Activated B cell treated with CpG ODN at 0.5 μM for 24 hours (primary cell): ENCODE measurements around the gene DKK3. TPM values are rescaled to one million over a fixed set of nuclear protein-coding genes. Genes with fewer than 3 reads are reported as not detected.

Experiments
- ATAC-seq: fragments of 200-7000 bp; cut with Tn5 transposase; one replicate; pipeline ENCODE4 v1.10.0; 2021; ENCODE audit warnings: low read depth, mild to moderate bottlenecking, moderate library complexity
- CTCF ChIA-PET: fragments of 350-600 bp; sonication (Branson Sonifier 250); formaldehyde crosslinking; loops from one replicate; lab custom pipeline; 2021; ENCODE audit warnings: antibody characterized with exemption; lab: Charles Lee
- POLR2A ChIA-PET: fragments of 350-600 bp; sonication (Branson Sonifier 250); formaldehyde crosslinking; loops from one replicate; lab custom pipeline; 2021; ENCODE audit warnings: antibody characterized with exemption; lab: Charles Lee
- DNase-seq: peaks from one replicate; pipeline ENCODE4 v3.0.0; 2022
- H3K27ac Mint-ChIP-seq: one replicate; pipeline ENCODE4 v1.8.0; 2020; ENCODE audit warnings: mixed read lengths
- H3K27me3 Mint-ChIP-seq: one replicate; pipeline ENCODE4 v1.8.0; 2021; ENCODE audit warnings: mixed read lengths
- H3K36me3 Mint-ChIP-seq: one replicate; pipeline ENCODE4 v1.8.0; 2021; ENCODE audit warnings: low read depth, mixed read lengths
- H3K4me1 Mint-ChIP-seq: one replicate; pipeline ENCODE4 v1.8.0; 2021; ENCODE audit warnings: mixed read lengths
- H3K4me3 Mint-ChIP-seq: one replicate; pipeline ENCODE4 v1.8.0; 2020; ENCODE audit warnings: mild to moderate bottlenecking, mixed read lengths
- H3K9me3 Mint-ChIP-seq: one replicate; pipeline ENCODE4 v1.8.0; 2020; ENCODE audit warnings: mixed read lengths
- CTCF ChIP-seq: fragments of 200-600 bp; IDR thresholded peaks from one replicate; pipeline ENCODE4 v1.8.0; 2022; ENCODE audit warnings: antibody characterized with exemption, mild to moderate bottlenecking
- intact Hi-C: fragments of 100-400 bp; cut with micrococcal nuclease; formaldehyde crosslinking; loops from one replicate; pipeline ENCODE4 v1.15.1; 2024
- total RNA-seq: library from RNA; stranded (reverse); gene quantifications from 2 replicates; pipeline ENCODE4 v1.2.3, GENCODE V29; 2022

The DKK3 gene
- total RNA-seq, 1 donor from 2014 or later, result not detected

- DNase-seq, result no peak
- Mint-ChIP-seq H3K4me3 (no peak overlapping the region), H3K27ac (no peak overlapping the region), H3K36me3 (peaks cover 84% of the 10 kb centered on the region), H3K9me3 (no peaks in the 10 kb centered on the region), H3K27me3 (no peaks in the 10 kb centered on the region), H3K4me1 (no peaks in the 10 kb centered on the region)
- no peak for ATAC-seq
- TF ChIP-seq CTCF, result no peak
- ChIA-PET CTCF (no interaction called here), POLR2A (no interaction called here)
- intact Hi-C loops, result no loop called here
Measured at GRCh38 chr11:11952036-11952435, 56.4 kb downstream of the DKK3 start.

GRCh38 chr11:11949482-11949881 lies 58.9 kb downstream of the DKK3 start:
- Mint-ChIP-seq H3K36me3 (peaks cover 82% of the 10 kb centered on the region), H3K4me1 (no peaks in the 10 kb centered on the region), H3K27me3 (no peaks in the 10 kb centered on the region), H3K27ac (no peak overlapping the region), H3K4me3 (no peak overlapping the region), H3K9me3 (no peaks in the 10 kb centered on the region)
- ChIA-PET CTCF (no interaction called here), POLR2A (no interaction called here)
- TF ChIP-seq CTCF, result no peak
- DNase-seq, result no peak
- ATAC-seq, result no peak
- intact Hi-C loops, result no loop called here

- Mint-ChIP-seq H3K4me3 (no peak overlapping the region), H3K27ac (no peak overlapping the region), H3K4me1 (no peaks in the 10 kb centered on the region), H3K36me3 (peaks cover 80% of the 10 kb centered on the region), H3K27me3 (no peaks in the 10 kb centered on the region), H3K9me3 (no peaks in the 10 kb centered on the region)
- intact Hi-C loops, result no loop called here
- DNase-seq, result no peak
- ChIA-PET CTCF (no interaction called here), POLR2A (no interaction called here)
- no peak for ATAC-seq
- no peak for TF ChIP-seq CTCF
Measured at GRCh38 chr11:11948242-11948947, 60.0 kb downstream of the DKK3 start.

- ChIA-PET POLR2A (no interaction called here), CTCF (no interaction called here)
- ATAC-seq, result no peak
- Mint-ChIP-seq H3K36me3 (peaks cover 80% of the 10 kb centered on the region), H3K9me3 (no peaks in the 10 kb centered on the region), H3K4me1 (no peaks in the 10 kb centered on the region), H3K27ac (no peak overlapping the region), H3K4me3 (no peak overlapping the region), H3K27me3 (no peaks in the 10 kb centered on the region)
- TF ChIP-seq CTCF, result no peak
- no peak for DNase-seq
- intact Hi-C loops, result no loop called here
Measured at GRCh38 chr11:11947825-11948224, 60.6 kb downstream of the DKK3 start.

GRCh38 chr11:11946878-11947277 lies 61.5 kb downstream of the DKK3 start:
- no peak for TF ChIP-seq CTCF
- no peak overlapping the region for H3K27ac Mint-ChIP-seq
- peaks cover 81% of the 10 kb centered on the region for H3K36me3 Mint-ChIP-seq
- H3K4me1 Mint-ChIP-seq, result no peaks in the 10 kb centered on the region
- intact Hi-C loops, result no loop called here
- ChIA-PET POLR2A (no interaction called here), CTCF (interaction anchor here (1.3 kb wide), 1 partner anchor 20 kb away, joined by 4 read pairs; no protein-coding TSS in a partner anchor)
- no peak overlapping the region for H3K4me3 Mint-ChIP-seq
- no peak for DNase-seq
- no peak for ATAC-seq
- H3K9me3 Mint-ChIP-seq, result no peaks in the 10 kb centered on the region
- no peaks in the 10 kb centered on the region for H3K27me3 Mint-ChIP-seq
